B cell (primary cell): ENCODE measurements around the gene CEACAM3. TPM values are rescaled to one million over a fixed set of nuclear protein-coding genes. Genes with fewer than 3 reads are reported as not detected.

ENCODE experiments used
- ATAC-seq: fragments of 200-7000 bp; cut with Tn5 transposase; one replicate; pipeline ENCODE4 v1.10.0; 2021; ENCODE audit warnings: low read depth, mild to moderate bottlenecking, moderate number of reproducible peaks, moderate library complexity
- CTCF ChIA-PET: fragments of 350-600 bp; sonication (Branson Sonifier 250); formaldehyde crosslinking; loops from one replicate; lab custom pipeline; 2021; ENCODE audit warnings: antibody characterized with exemption, inconsistent platforms; lab: Charles Lee
- POLR2A ChIA-PET: fragments of 350-600 bp; sonication (Branson Sonifier 250); formaldehyde crosslinking; loops from one replicate; lab custom pipeline; 2021; ENCODE audit warnings: antibody characterized with exemption; lab: Charles Lee
- DNase-seq: peaks from one replicate; pipeline ENCODE4 v3.0.0; 2013
- H2AFZ ChIP-seq: 2 replicates; pipeline ENCODE4 v1.6.1; 2012; ENCODE audit warnings: mild to moderate bottlenecking, low read depth, low read length; ENCODE audit not compliant: insufficient read depth, poor library complexity, severe bottlenecking
- H3K27ac ChIP-seq, 2 donors: 1 replicate in 1 of 2; 2 replicates in 1 of 2; pipeline ENCODE4 v1.5.1; 2012 to 2013; ENCODE audit warnings: low read length in 2 of 2, mild to moderate bottlenecking in 2 of 2, moderate library complexity in 1 of 2
- H3K27me3 ChIP-seq, 4 experiments: fragments of 200-600 bp in 1 of 4; sonication (generic) in 1 of 4; replicated peaks in 1 of 4; 1 replicate in 2 of 4; 2 replicates in 2 of 4; pipeline versions ENCODE4 v1.6.1 to v1.7.0; 2013 to 2016; ENCODE audit warnings: low read length in 3 of 4, mild to moderate bottlenecking in 2 of 4, mixed read lengths in 1 of 4, moderate library complexity in 1 of 4; ENCODE audit not compliant: insufficient read depth in 4 of 4, control insufficient read depth in 3 of 4; ENCODE audit errors: control extremely low read depth in 1 of 4
- H3K36me3 ChIP-seq, 2 experiments: replicated peaks in 1 of 2; 1 replicate in 1 of 2; 2 replicates in 1 of 2; pipeline versions ENCODE4 v1.6.1 to v1.7.1; 2013; ENCODE audit warnings: low read length in 1 of 2; ENCODE audit not compliant: insufficient read depth in 2 of 2, control insufficient read depth in 1 of 2; ENCODE audit errors: control extremely low read depth in 1 of 2, extremely low read depth in 1 of 2
- H3K4me1 ChIP-seq, 2 donors: fragments of 200-600 bp in 1 of 2; sonication (generic) in 1 of 2; 1 replicate in 1 of 2; 2 replicates in 1 of 2; pipeline versions ENCODE4 v1.5.1 to v1.6.1; 2013 to 2017; ENCODE audit warnings: low read length in 2 of 2; ENCODE audit not compliant: control insufficient read depth in 2 of 2, insufficient read depth in 2 of 2
- H3K4me2 ChIP-seq: replicated peaks from 2 replicates; pipeline ENCODE3; 2012; ENCODE audit warnings: mild to moderate bottlenecking, low read depth, low read length; ENCODE audit not compliant: poor library complexity, severe bottlenecking
- H3K4me3 ChIP-seq, 5 experiments: fragments of 200-600 bp in 1 of 5; sonication (generic) in 1 of 5; 1 replicate in 3 of 5; 2 replicates in 2 of 5; pipeline versions ENCODE4 v1.5.1 to v1.7.0; 2011 to 2016; ENCODE audit warnings: low read length in 4 of 5, mild to moderate bottlenecking in 4 of 5, low read depth in 2 of 5, control low read depth in 1 of 5, moderate library complexity in 1 of 5; ENCODE audit not compliant: insufficient read depth in 1 of 5; ENCODE audit errors: control extremely low read depth in 1 of 5, extremely low read depth in 1 of 5
- H3K79me2 ChIP-seq: fragments of 200-600 bp; sonication (generic); one replicate; pipeline ENCODE4 v1.6.0; 2016; ENCODE audit warnings: low read length; ENCODE audit not compliant: control insufficient read depth, insufficient read depth
- H3K9ac ChIP-seq: fragments of 200-600 bp; sonication (generic); 2 replicates; pipeline ENCODE4 v1.6.1; 2017; ENCODE audit warnings: mild to moderate bottlenecking, low read length, moderate library complexity
- H3K9me3 ChIP-seq, 3 donors: one replicate each; pipeline versions ENCODE4 v1.6.1 to v1.7.1; 2013; ENCODE audit warnings: low read length in 2 of 3; ENCODE audit not compliant: control insufficient read depth in 2 of 3, insufficient read depth in 1 of 3; ENCODE audit errors: control extremely low read depth in 1 of 3
- H4K20me1 ChIP-seq: 2 replicates; pipeline ENCODE4 v1.6.0; 2012; ENCODE audit warnings: mild to moderate bottlenecking, low read length; ENCODE audit not compliant: insufficient read depth, control insufficient read depth, poor library complexity, severe bottlenecking
- H3K27ac Mint-ChIP-seq: one replicate; pipeline ENCODE4 v1.8.0; 2021; ENCODE audit warnings: mixed read lengths
- H3K27me3 Mint-ChIP-seq: one replicate; pipeline ENCODE4 v1.8.0; 2021; ENCODE audit warnings: mixed read lengths
- H3K4me1 Mint-ChIP-seq: one replicate; pipeline ENCODE4 v1.8.0; 2021; ENCODE audit warnings: mixed read lengths
- H3K4me3 Mint-ChIP-seq: one replicate; pipeline ENCODE4 v1.8.0; 2021; ENCODE audit warnings: mixed read lengths
- H3K9me3 Mint-ChIP-seq: one replicate; pipeline ENCODE4 v1.8.0; 2022; ENCODE audit warnings: mixed read lengths; ENCODE audit not compliant: insufficient read depth
- CTCF ChIP-seq: fragments of 200-600 bp; IDR thresholded peaks from one replicate; pipeline ENCODE4 v1.8.0; 2022; ENCODE audit warnings: antibody characterized with exemption, mild to moderate bottlenecking
- EZH2 ChIP-seq: IDR thresholded peaks from 2 replicates; pipeline ENCODE4 v1.6.1; 2012; ENCODE audit warnings: borderline replicate concordance, low read depth, mild to moderate bottlenecking, moderate library complexity, low read length; ENCODE audit not compliant: insufficient read depth, poor library complexity, severe bottlenecking
- WGBS: methylation state at CpG from one replicate; pipeline ENCODE4 v1.1.5; 2013; ENCODE audit warnings: missing lambda C conversion rate; ENCODE audit not compliant: insufficient coverage; 5-methylcytosine and 5-hydroxymethylcytosine counted together
- intact Hi-C: fragments of 100-400 bp; cut with micrococcal nuclease; formaldehyde crosslinking; loops from one replicate; pipeline ENCODE4 v1.10.0; 2022
- polyA plus RNA-seq: library from polyadenylated mRNA; depleted of rRNA; stranded (reverse); fragments of >200 nt; gene quantifications from 2 replicates; pipeline ENCODE4 v1.2.3, GENCODE V29; 2012
- total RNA-seq, 2 donors: library from RNA; stranded (reverse); fragments of 120-200 nt in 1 of 2; gene quantifications; 1 replicate in 1 of 2; 2 replicates in 1 of 2; pipeline versions ENCODE4 v1.2.3 to v1.2.4, GENCODE V29; 2013 to 2022

The CEACAM3 gene
- total and polyA plus RNA-seq, 2 donors (not counting 1 experiment from before 2014, with no cell fraction given): not detected

GRCh38 chr19:41795031-41795461, 1.3 kb upstream of the CEACAM3 start:
- H2AFZ ChIP-seq: no peak overlapping the region
- ChIA-PET CTCF (interaction anchor here (0.9 to 6.1 kb wide), 18 partner anchors 8 to 240 kb away, joined by 3 to 249 read pairs (median 6); no protein-coding TSS in a partner anchor), POLR2A (interaction anchor here (0.6 to 0.8 kb wide), 2 partner anchors 8 to 9 kb away, joined by 5 to 7 read pairs; no protein-coding TSS in a partner anchor)
- no peaks in the 10 kb centered on the region for H4K20me1 ChIP-seq
- intact Hi-C loops: loop anchor here (10.0 kb wide), 1 partner anchor 160 kb away; the partner anchor contains the start of gene RABAC1
- H3K27me3 Mint-ChIP-seq: peaks cover 25% of the 10 kb centered on the region
- H3K79me2 ChIP-seq: no peaks in the 10 kb centered on the region
- H3K4me1 ChIP-seq: peaks cover 0 to 2% of the 10 kb centered on the region in 2 donors
- no peak overlapping the region for H3K4me3 ChIP-seq
- DNase-seq (peak; percentile 74), ATAC-seq (peak; percentile 92)
- no peaks in the 10 kb centered on the region for H3K9me3 ChIP-seq
- H3K27ac ChIP-seq: no peak overlapping the region
- no peak overlapping the region for H3K4me2 ChIP-seq
- H3K4me1 Mint-ChIP-seq: peaks cover 6% of the 10 kb centered on the region
- no peaks in the 10 kb centered on the region for H3K9me3 Mint-ChIP-seq
- no peaks in the 10 kb centered on the region for H3K36me3 ChIP-seq
- H3K9ac ChIP-seq: no peak overlapping the region
- peak overlapping the region; percentile 2 for H3K27ac Mint-ChIP-seq
- H3K27me3 ChIP-seq: peaks cover 0 to 8% (median 3%) of the 10 kb centered on the region in 4 experiments
- TF ChIP-seq EZH2: no peak
- TF ChIP-seq CTCF: peak; percentile 91
- no peak overlapping the region for H3K4me3 Mint-ChIP-seq
- 63% methylated on average over 3 of the region's 5 CpGs for WGBS

- H3K79me2 ChIP-seq: no peaks in the 10 kb centered on the region
- Mint-ChIP-seq H3K4me1 (peaks cover 13% of the 10 kb centered on the region), H3K27me3 (peaks cover 16% of the 10 kb centered on the region), H3K4me3 (no peak overlapping the region), H3K9me3 (peaks cover 4% of the 10 kb centered on the region), H3K27ac (no peak overlapping the region)
- H3K27me3 ChIP-seq: peaks cover 0 to 8% (median 3%) of the 10 kb centered on the region in 4 experiments
- peaks cover 0 to 3% (median 0%) of the 10 kb centered on the region in 3 donors for H3K9me3 ChIP-seq
- H4K20me1 ChIP-seq: no peaks in the 10 kb centered on the region
- intact Hi-C loops: loop anchor here (10.0 kb wide), 1 partner anchor 158 kb away; the partner anchor contains the start of gene RABAC1
- no peak overlapping the region for H3K9ac ChIP-seq
- H3K4me3 ChIP-seq: peak overlapping the region in 1 of 5 experiments; percentile 24
- WGBS: no CpG with 5 or more reads among the region's 1 CpG
- ChIA-PET CTCF (interaction anchor here (2.2 to 2.7 kb wide), 2 partner anchors 12 to 24 kb away, joined by 14 to 29 read pairs; no protein-coding TSS in a partner anchor), POLR2A (no interaction called here)
- TF ChIP-seq CTCF (no peak), EZH2 (no peak)
- peaks cover 11% of the 10 kb centered on the region in 2 donors for H3K4me1 ChIP-seq
- no peak for ATAC-seq
- no peaks in the 10 kb centered on the region for H3K36me3 ChIP-seq
- no peak overlapping the region for H3K4me2 ChIP-seq
- no peak for DNase-seq
- H3K27ac ChIP-seq: no peak overlapping the region
- H2AFZ ChIP-seq: no peak overlapping the region
Observed at GRCh38 chr19:41796901-41797300, 514 bp downstream of the CEACAM3 start.
